ENCODE data around the gene SMIM43. TPM values are rescaled to one million over a fixed set of nuclear protein-coding genes. Genes with fewer than 3 reads are reported as not detected.

Gene SMIM43
- total RNA-seq, 2 donors from 2014 or later = not detected

GRCh38 chr4:121794505-121795188 is 29.7 kb upstream of the SMIM43 start:
- Histone ChIP-seq H3K4me1 (no peaks in the 10 kb centered on the region), H3K27ac (no peak overlapping the region), H3K4me3 (no peak overlapping the region), H3K36me3 (no peaks in the 10 kb centered on the region), H3K27me3 (no peaks in the 10 kb centered on the region), H3K9me3 (no peaks in the 10 kb centered on the region)
- DNase-seq (ENCODE audit: low spot score) = no peak
- TF ChIP-seq CTCF (IDR thresholded peaks at IDR 0.05) = no peak

GRCh38 chr4:121792966-121793365 is 28.0 kb upstream of the SMIM43 start:
- TF ChIP-seq CTCF (IDR thresholded peaks at IDR 0.05) = no peak
- no peak overlapping the region for H3K27ac ChIP-seq
- no peak overlapping the region for H3K4me3 ChIP-seq
- DNase-seq (ENCODE audit: low spot score) = no peak
- no peaks in the 10 kb centered on the region for H3K4me1 ChIP-seq
- H3K36me3 ChIP-seq = no peaks in the 10 kb centered on the region
- H3K9me3 ChIP-seq = no peaks in the 10 kb centered on the region
- H3K27me3 ChIP-seq = no peaks in the 10 kb centered on the region

GRCh38 chr4:121791481-121791880 is 26.5 kb upstream of the SMIM43 start:
- no peak for TF ChIP-seq CTCF (IDR thresholded peaks at IDR 0.05)
- Histone ChIP-seq H3K4me1 (no peaks in the 10 kb centered on the region), H3K27me3 (no peaks in the 10 kb centered on the region), H3K9me3 (no peaks in the 10 kb centered on the region), H3K27ac (no peak overlapping the region), H3K4me3 (no peak overlapping the region), H3K36me3 (no peaks in the 10 kb centered on the region)
- DNase-seq (ENCODE audit: low spot score) = no peak

GRCh38 chr4:121790976-121791375 is 26.0 kb upstream of the SMIM43 start:
- DNase-seq (ENCODE audit: low spot score) = no peak
- Histone ChIP-seq H3K9me3 (no peaks in the 10 kb centered on the region), H3K4me3 (no peak overlapping the region), H3K27ac (no peak overlapping the region), H3K4me1 (no peaks in the 10 kb centered on the region), H3K36me3 (no peaks in the 10 kb centered on the region), H3K27me3 (no peaks in the 10 kb centered on the region)
- no peak for TF ChIP-seq CTCF (IDR thresholded peaks at IDR 0.05)

- H3K36me3 ChIP-seq = no peaks in the 10 kb centered on the region
- H3K27me3 ChIP-seq = no peaks in the 10 kb centered on the region
- no peak overlapping the region for H3K27ac ChIP-seq
- no peak overlapping the region for H3K4me3 ChIP-seq
- TF ChIP-seq CTCF (IDR thresholded peaks at IDR 0.05) = no peak
- H3K9me3 ChIP-seq = no peaks in the 10 kb centered on the region
- DNase-seq (ENCODE audit: low spot score) = no peak
- peaks cover 0 to 6% of the 10 kb centered on the region in 2 donors for H3K4me1 ChIP-seq
These were observed 25.2 kb upstream of the SMIM43 start for GRCh38 chr4:121789960-121790829.
